COLO668 (cell line): ENCODE results near the gene DLG1.

ENCODE experiments used
- DNase-seq: peaks from one replicate; lab custom pipeline; 2025; ENCODE audit not compliant: unreplicated experiment; lab: John Stamatoyannopoulos, UW

DLG1 gene

GRCh38 chr3:197031315-197032285, 266.8 kb downstream of the DLG1 start:
- DNase-seq = no peak

DNA sequence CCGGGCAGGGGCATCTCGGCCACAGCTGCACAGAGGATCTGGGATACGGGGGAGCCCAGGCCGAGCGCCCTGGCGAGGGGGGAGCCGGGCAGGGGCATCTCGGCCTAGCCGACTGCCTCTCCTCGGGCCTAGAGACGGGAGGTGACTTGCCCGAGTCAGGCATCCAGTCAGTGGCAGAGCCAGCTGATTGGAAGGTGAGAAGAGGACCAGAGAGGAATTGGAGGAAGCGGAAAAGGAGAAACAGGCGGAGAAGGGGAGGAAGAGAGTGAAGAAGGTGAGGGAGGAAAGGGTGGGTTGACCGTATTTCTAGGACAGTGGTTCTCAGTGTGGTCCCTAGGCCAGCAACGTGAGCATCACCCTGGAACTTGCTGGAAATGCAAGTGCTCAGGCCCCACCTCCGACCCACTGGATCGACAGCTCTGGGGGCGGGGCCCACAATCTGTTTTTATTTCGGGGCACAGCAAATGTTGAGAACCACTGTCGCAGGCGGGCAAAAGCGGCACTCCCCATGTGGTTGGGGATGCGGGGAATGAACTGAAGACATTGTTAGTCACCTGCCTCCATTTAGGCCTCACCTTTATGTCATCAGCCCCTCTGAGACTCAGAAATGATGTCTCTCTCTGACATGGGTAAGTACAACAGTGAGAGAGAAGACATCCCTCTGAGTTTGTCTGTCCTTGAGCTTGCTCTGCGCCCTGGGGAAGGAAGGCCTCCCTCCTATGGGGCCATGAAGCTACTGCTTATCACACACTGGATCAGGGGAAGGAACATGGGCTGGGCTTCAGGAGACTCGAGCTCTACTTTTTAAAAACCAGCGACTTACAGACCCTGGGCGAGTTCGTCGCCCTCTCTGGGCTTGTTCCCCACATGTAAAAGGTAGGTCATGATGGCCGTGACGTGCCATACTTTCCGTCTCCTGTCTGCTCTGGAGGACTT, 267.8 kb downstream of the DLG1 start:
- no peak for DNase-seq

DNA sequence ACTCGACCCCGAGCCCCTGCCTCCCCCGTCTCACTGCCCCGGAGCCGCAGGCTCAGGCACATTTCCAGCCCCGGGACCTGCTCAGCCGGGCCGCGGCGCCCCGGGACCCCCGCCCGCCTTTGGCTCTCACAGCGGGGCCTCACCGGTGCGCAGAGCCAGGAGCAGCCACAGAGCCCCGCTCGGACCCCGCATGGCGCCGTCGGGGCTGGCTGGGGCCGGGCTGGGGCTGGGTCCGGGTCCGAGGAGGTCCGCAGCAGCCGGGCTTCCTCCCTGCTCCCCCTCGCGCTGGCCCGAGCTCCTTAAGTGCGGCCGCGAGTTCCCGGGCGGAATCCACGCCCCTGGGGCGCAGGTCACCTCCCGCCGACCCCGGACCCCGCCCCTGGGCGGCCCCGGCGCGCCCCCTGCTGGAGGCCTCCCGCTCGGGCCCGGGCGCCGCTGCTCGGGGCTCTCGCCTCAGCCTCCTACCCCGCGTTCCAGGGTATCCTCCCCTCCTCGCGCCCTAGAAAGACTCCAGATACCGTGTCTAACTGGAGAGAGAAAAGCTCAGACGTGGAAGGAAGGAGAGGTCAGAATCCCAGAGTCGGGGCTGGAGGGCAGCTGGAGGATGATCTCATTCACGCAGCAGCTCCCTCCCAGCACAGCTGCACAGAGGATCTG, 268.8 kb downstream of the DLG1 start, which contains the start of gene MELTF:
Gene MELTF (minus strand): TSS at position 307 of the 657 bp plus-strand sequence. CDS start 115 bp downstream, at position 192.
- DNase-seq = peak; percentile 65

- peak; percentile 48 for DNase-seq
Measured at GRCh38 chr3:197028728-197029510, 269.5 kb downstream of the DLG1 start.

- DNase-seq = no peak
Measured at GRCh38 chr3:197027896-197028727, 270.3 kb downstream of the DLG1 start.

DNA sequence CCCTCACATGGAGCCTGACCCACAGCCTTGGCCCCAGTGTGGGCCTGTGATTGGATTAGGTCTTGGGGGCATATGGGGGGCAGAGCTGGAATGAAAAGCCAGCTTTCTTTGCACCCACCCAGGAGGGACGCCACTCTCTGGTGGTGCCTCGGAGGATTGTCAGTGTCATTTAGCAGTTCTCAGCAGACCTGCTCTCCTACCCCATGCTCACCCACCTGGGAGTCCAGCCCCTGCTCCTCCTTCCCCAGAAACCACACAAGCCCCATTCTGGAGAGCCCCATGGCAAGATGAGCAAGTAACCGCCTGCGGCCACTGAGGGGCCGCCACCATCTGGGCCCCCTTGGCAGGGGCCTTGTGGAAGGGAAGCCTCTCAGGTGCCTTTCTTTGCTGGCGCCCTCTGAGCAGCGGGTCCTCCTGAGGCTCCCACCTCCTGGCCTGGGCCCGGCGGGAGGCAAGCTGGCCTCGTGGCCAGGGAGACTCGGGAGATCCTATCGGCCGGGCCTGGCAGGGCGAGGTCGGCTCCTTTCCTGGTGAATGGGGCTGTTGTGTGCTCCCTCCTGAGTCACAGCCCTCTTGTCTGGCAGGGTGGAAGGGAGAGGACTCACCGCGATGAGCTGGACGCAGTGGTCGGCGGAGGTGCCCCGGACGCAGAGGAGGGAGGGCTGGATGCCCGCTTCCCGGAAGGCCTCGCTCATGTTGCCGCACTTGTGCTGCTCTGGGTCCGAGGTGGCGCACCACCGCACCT, 271.1 kb downstream of the DLG1 start:
- DNase-seq = no peak

DNA sequence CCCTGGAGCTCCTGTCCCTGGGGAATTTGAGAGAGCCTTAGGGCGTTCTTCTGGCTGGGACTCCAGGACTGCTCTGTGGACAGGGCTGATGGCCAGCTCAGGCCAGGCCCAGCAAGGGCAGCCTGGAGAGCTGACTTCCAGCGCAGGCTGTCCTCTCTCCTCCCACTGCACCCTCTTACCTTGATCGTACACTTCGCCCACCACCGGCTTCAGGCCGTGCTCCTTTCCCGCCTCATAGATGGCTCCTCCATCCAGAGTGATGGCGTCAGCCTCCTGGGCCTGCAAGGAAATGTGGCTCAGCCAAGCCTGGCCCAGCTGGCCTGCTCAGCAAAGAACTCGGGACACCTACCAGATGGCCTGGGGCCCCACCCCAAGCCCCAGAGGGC, 271.9 kb downstream of the DLG1 start:
- DNase-seq = no peak

GRCh38 chr3:197025736-197026480, 272.5 kb downstream of the DLG1 start:
- no peak for DNase-seq

- DNase-seq = peak; percentile 30
Measured at GRCh38 chr3:197024881-197025735, 273.3 kb downstream of the DLG1 start.

DNA sequence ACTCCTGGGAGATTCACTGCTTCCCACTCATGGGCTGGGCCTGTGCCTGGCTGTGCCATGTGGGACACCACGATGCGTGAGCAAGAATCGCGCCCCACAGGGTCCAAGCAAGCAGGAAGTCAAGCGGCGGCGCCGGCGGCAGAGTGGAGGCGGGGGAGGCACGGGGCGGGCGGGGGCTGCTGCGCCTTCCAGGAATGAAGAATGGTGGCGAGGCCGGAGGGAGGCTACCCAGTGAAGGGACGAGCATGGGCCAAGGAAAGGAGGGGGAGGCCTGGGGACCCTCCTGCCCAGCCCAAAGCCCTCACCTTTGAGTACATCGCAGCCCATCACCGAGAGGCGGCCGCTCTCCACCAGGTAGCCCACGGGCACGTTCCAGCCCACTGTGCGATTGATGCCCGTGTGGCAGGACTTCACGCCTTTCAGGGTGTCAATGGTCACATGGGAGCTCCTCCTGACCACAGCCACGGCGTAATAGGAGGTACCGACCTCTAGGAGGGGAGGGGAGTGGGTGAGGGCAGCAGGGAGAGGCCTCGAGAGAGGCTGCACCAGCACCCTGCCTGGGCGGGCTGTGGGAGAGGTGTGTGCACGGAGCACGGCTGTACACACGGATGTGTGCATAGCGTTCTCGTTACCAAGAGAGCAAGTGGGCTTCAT, 274.3 kb downstream of the DLG1 start:
- peak; percentile 72 for DNase-seq

GRCh38 chr3:197023241-197023997, 275.0 kb downstream of the DLG1 start:
- peak; percentile 80 for DNase-seq

GRCh38 chr3:197022405-197023231, 275.8 kb downstream of the DLG1 start:
- DNase-seq = peak; percentile 47

- no peak for DNase-seq
Measured at GRCh38 chr3:197021729-197022404, 276.5 kb downstream of the DLG1 start.

DNA sequence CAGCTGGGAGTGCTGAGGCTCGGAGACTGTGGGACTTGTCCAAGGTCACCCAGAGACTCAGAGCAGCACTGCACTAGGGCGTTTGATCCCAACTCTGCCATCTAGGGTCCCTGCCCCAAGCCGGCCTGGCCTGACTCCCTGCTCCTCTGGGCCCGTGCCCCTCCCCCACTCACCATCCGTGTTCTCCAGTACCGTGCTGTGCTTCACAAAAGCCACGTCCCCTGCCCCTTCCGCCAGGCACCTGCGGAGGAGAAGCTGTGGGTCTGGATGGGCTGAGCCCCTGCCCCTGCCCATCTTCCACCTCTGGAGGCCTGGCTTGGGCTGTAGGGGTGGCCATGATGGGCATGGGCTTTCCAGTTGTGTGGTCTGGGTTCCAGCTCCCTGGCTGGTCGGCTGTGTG, 277.2 kb downstream of the DLG1 start:
- DNase-seq = no peak
